ENCODE results near the gene FBXL17. TPM values are rescaled to one million over a fixed set of nuclear protein-coding genes. Genes with fewer than 3 reads are reported as not detected.

The FBXL17 gene
- total and polyA plus RNA-seq, 7 donors: 6.2 to 36.1 (median 30.3) TPM

DNA sequence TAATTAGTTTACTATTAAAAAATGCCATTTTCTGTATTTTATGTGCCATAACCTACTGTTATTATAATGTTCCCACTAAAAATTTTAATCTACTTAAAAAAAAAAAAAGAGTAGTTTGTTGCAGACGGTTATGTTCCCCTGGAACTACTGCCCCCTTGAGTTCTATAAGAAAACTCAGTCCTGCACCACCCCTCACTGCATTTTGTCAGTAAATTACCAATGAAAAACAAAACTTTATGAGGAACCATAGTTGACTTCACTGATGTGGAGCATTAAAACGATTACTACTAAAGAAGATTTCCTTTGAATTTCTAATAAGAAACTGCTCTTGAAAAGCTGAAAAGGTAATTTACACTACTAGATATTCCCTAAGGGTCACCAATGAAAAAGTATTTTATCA, 288.7 kb downstream of the FBXL17 start:
- no peaks in the 10 kb centered on the region for H3K9me3 ChIP-seq
- intact Hi-C loops (cut with DNase I): no loop called here
- 34 to 47% (median 40%) methylated on average over 2 of the region's 2 CpGs for WGBS, 3 donors

DNA sequence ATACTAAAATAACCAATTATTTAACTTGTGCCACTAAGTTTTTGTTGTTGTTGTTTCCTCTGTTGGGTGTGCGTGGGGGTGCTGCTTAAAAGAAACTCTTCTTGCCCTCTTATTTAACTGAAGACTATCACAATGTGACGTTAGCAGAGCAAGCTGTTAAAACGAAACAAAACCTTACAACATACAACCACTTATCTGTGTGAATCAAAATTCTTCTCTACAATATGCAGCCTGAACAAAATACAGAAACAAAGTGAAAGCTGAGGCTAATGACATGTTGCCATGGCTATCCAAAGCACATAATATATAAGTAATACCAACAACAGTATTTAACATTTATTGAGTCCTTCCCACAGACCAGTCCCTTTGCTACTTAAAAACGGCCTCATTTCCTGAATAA, 291.0 kb downstream of the FBXL17 start:
- 86 to 92% (median 88%) methylated on average over 4 of the region's 4 CpGs for WGBS, 3 donors
- ATAC-seq (no peak), DNase-seq (no peak)
- no peaks in the 10 kb centered on the region for H3K9me3 ChIP-seq
- no peak overlapping the region for H3K27ac ChIP-seq
- H3K4me1 ChIP-seq: no peaks in the 10 kb centered on the region
- H3K36me3 ChIP-seq (ENCODE audit: insufficient read depth in 1 of 2, low read depth in 1 of 2): no peaks in the 10 kb centered on the region
- TF ChIP-seq, protein P1, sequence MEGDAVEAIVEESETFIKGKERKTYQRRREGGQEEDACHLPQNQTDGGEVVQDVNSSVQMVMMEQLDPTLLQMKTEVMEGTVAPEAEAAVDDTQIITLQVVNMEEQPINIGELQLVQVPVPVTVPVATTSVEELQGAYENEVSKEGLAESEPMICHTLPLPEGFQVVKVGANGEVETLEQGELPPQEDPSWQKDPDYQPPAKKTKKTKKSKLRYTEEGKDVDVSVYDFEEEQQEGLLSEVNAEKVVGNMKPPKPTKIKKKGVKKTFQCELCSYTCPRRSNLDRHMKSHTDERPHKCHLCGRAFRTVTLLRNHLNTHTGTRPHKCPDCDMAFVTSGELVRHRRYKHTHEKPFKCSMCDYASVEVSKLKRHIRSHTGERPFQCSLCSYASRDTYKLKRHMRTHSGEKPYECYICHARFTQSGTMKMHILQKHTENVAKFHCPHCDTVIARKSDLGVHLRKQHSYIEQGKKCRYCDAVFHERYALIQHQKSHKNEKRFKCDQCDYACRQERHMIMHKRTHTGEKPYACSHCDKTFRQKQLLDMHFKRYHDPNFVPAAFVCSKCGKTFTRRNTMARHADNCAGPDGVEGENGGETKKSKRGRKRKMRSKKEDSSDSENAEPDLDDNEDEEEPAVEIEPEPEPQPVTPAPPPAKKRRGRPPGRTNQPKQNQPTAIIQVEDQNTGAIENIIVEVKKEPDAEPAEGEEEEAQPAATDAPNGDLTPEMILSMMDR (IDR thresholded peaks at IDR 0.05): no peak
- no peaks in the 10 kb centered on the region for H3K27me3 ChIP-seq (ENCODE audit: insufficient read depth in 3 of 3, low read length in 2 of 3)
- intact Hi-C loops (cut with DNase I): no loop called here
- no peak overlapping the region for H3K4me3 ChIP-seq

More for the DNA sequence above, 288.7 kb downstream of the FBXL17 start:
- no peak overlapping the region for H3K4me3 ChIP-seq
- no peak for ATAC-seq
- H3K27me3 ChIP-seq (ENCODE audit: insufficient read depth in 3 of 3, low read length in 2 of 3): no peaks in the 10 kb centered on the region
- H3K4me1 ChIP-seq: no peaks in the 10 kb centered on the region
- no peaks in the 10 kb centered on the region for H3K36me3 ChIP-seq (ENCODE audit: insufficient read depth in 1 of 2, low read depth in 1 of 2)
- TF ChIP-seq, protein P1 (IDR thresholded peaks at IDR 0.05): no peak
- H3K27ac ChIP-seq: no peak overlapping the region
- DNase-seq: no peak

DNA sequence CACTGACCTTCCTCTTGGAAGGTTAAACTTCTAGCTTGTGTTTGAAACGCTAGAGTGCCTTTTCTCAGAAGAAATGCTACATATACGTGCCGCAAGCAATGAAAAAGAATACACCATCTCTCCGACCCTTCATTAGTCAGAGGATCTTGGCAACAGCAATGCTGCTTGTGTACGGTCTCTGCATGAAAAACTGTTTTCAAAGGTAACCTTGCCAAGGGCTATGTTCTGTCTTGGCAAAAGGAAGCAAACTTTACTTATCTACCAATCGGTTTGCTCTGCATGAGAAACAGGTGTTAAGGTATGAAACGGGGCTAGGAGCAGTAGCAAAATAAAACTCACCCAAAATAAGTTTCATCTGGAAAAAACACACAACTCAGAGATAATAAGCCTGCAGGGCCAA, 297.8 kb downstream of the FBXL17 start:
- Histone ChIP-seq H3K36me3 (ENCODE audit: insufficient read depth in 1 of 2, low read depth in 1 of 2) (no peaks in the 10 kb centered on the region), H3K27me3 (ENCODE audit: insufficient read depth in 3 of 3, low read length in 2 of 3) (no peaks in the 10 kb centered on the region), H3K4me3 (no peak overlapping the region), H3K9me3 (no peaks in the 10 kb centered on the region), H3K4me1 (peaks cover 8% of the 10 kb centered on the region), H3K27ac (no peak overlapping the region)
- DNase-seq (no peak), ATAC-seq (no peak)
- TF ChIP-seq, protein P1 (IDR thresholded peaks at IDR 0.05): no peak
- 23 to 41% (median 33%) methylated on average over 7 of the region's 7 CpGs for WGBS, 3 donors
- intact Hi-C loops (cut with DNase I): no loop called here

DNA sequence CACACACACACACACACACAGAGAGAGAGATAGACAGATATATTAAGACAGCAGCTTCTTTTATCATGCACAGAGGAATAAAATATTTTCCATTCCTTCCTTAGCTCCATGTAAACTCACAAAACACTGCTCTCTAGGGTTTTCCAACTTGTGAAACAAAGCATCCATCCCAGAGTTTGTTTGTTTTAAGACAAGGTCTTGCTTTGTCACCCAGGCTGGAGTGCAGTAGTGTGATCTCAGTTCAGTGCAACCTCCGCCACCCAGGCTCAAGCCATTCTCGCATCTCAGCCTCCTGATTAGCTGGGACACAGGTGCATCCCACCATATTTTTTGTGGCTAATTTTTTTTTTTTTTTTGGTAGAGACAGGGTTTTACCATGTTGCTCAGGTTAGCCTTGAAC, 298.7 kb downstream of the FBXL17 start:
- no peak overlapping the region for H3K27ac ChIP-seq
- intact Hi-C loops (cut with DNase I): no loop called here
- H3K27me3 ChIP-seq (ENCODE audit: insufficient read depth in 3 of 3, low read length in 2 of 3): no peaks in the 10 kb centered on the region
- ATAC-seq (no peak), DNase-seq (no peak)
- H3K9me3 ChIP-seq: no peaks in the 10 kb centered on the region
- 91 to 98% (median 96%) methylated on average over 2 of the region's 2 CpGs for WGBS, 3 donors
- TF ChIP-seq, protein P1 (IDR thresholded peaks at IDR 0.05): no peak
- H3K4me1 ChIP-seq: peaks cover 8% of the 10 kb centered on the region
- H3K4me3 ChIP-seq: no peak overlapping the region
- no peaks in the 10 kb centered on the region for H3K36me3 ChIP-seq (ENCODE audit: insufficient read depth in 1 of 2, low read depth in 1 of 2)

DNA sequence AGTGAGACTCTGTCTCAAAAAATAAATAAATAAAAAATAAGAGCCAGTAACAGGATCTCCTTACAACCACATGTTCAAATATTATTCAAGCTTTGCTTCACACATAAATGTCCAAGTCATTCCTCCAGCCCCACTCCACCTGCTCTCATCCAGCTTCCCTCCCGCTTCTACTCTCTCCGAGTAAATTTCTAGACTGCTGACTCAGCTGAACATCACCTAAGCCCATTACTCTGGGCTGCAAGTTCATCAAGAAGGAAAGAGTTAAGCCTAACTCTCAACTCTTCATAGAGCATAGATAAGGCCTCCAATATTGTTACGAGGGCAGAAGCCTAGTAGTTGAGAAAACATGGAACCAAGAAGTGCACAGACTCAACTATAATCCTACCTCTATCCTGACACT, 300.2 kb downstream of the FBXL17 start:
- no peak overlapping the region for H3K4me3 ChIP-seq
- DNase-seq: no peak
- WGBS, 3 donors: 89 to 97% (median 96%) methylated on average over 3 of the region's 3 CpGs
- no peaks in the 10 kb centered on the region for H3K9me3 ChIP-seq
- TF ChIP-seq, protein P1 (IDR thresholded peaks at IDR 0.05): no peak
- no peaks in the 10 kb centered on the region for H3K36me3 ChIP-seq (ENCODE audit: insufficient read depth in 1 of 2, low read depth in 1 of 2)
- peaks cover 8% of the 10 kb centered on the region for H3K4me1 ChIP-seq
- ATAC-seq: no peak
- intact Hi-C loops (cut with DNase I): no loop called here
- H3K27me3 ChIP-seq (ENCODE audit: insufficient read depth in 3 of 3, low read length in 2 of 3): no peaks in the 10 kb centered on the region
- no peak overlapping the region for H3K27ac ChIP-seq

Data from psoas muscle (tissue), 8 donors.